Measurements from ENCODE around the gene MAN2B2.

The MAN2B2 gene

GRCh38 chr4:6595897-6596537, 21.0 kb downstream of the MAN2B2 start:
- DNase-seq (ENCODE audit: low spot score): peak; percentile 60

- DNase-seq (ENCODE audit: low spot score): no peak
Measured at GRCh38 chr4:6596948-6597347, 22.0 kb downstream of the MAN2B2 start.

- no peak for DNase-seq (ENCODE audit: low spot score)
Measured at GRCh38 chr4:6598127-6598526, 23.1 kb downstream of the MAN2B2 start.

- no peak for DNase-seq (ENCODE audit: low spot score)
Measured at GRCh38 chr4:6598641-6599040, 23.7 kb downstream of the MAN2B2 start.

GRCh38 chr4:6601661-6602250, 26.8 kb downstream of the MAN2B2 start:
- no peak for DNase-seq (ENCODE audit: low spot score)

GRCh38 chr4:6602289-6602688, 27.3 kb downstream of the MAN2B2 start:
- DNase-seq (ENCODE audit: low spot score): no peak

GRCh38 chr4:6603128-6603527, 28.1 kb downstream of the MAN2B2 start:
- no peak for DNase-seq (ENCODE audit: low spot score)

GRCh38 chr4:6605114-6605513, 30.1 kb downstream of the MAN2B2 start:
- no peak for DNase-seq (ENCODE audit: low spot score)

- DNase-seq (ENCODE audit: low spot score): no peak
Measured at GRCh38 chr4:6605605-6606004, 30.6 kb downstream of the MAN2B2 start.

GRCh38 chr4:6606465-6607235, 31.7 kb downstream of the MAN2B2 start:
- no peak for DNase-seq (ENCODE audit: low spot score)

GRCh38 chr4:6607368-6608055, 32.5 kb downstream of the MAN2B2 start:
- DNase-seq (ENCODE audit: low spot score): no peak

GRCh38 chr4:6608758-6609414, 33.9 kb downstream of the MAN2B2 start:
- no peak for DNase-seq (ENCODE audit: low spot score)

- DNase-seq (ENCODE audit: low spot score): no peak
Measured at GRCh38 chr4:6609415-6610079, 34.6 kb downstream of the MAN2B2 start.

GRCh38 chr4:6610856-6611430, 36.0 kb downstream of the MAN2B2 start:
- no peak for DNase-seq (ENCODE audit: low spot score)

GRCh38 chr4:6612961-6613675, 38.1 kb downstream of the MAN2B2 start:
- no peak for DNase-seq (ENCODE audit: low spot score)

- DNase-seq (ENCODE audit: low spot score): no peak
Measured at GRCh38 chr4:6613676-6614651, 39.0 kb downstream of the MAN2B2 start.

- no peak for DNase-seq (ENCODE audit: low spot score)
Measured at GRCh38 chr4:6614701-6615230, 39.8 kb downstream of the MAN2B2 start.

- no peak for DNase-seq (ENCODE audit: low spot score)
Measured at GRCh38 chr4:6616087-6616995, 41.4 kb downstream of the MAN2B2 start.

Data from SW480 (cell line).